Tibial nerve (tissue), 4 donors: ENCODE data around the gene BAHCC1.

ENCODE experiments used
- EP300 ChIP-seq, 2 donors: sonication (generic); formaldehyde crosslinking; IDR thresholded peaks; one replicate each; pipeline ENCODE4 v1.6.1; 2017; ENCODE audit warnings: antibody characterized with exemption in 2 of 2, mild to moderate bottlenecking in 1 of 2
- POLR2A ChIP-seq, 2 donors: fragments of 450-650 bp; IDR thresholded peaks; one replicate each; pipeline ENCODE4 v1.6.1; 2017; ENCODE audit warnings: antibody characterized with exemption in 2 of 2, mild to moderate bottlenecking in 2 of 2, moderate library complexity in 2 of 2
- TF ChIP-seq, protein P1 (sequence below), 5 experiments: fragments of 200-600 bp in 3 of 5; fragments of 450-650 bp in 2 of 5; sonication (generic) in 3 of 5; IDR thresholded peaks; one replicate each; pipeline ENCODE4 v1.5.1; 2016 to 2019; ENCODE audit warnings: antibody characterized with exemption in 5 of 5, mild to moderate bottlenecking in 3 of 5, moderate library complexity in 2 of 5

GRCh38 chr17:81402981-81403467 lies 7.8 kb downstream of the BAHCC1 start:
- TF ChIP-seq, protein P1, sequence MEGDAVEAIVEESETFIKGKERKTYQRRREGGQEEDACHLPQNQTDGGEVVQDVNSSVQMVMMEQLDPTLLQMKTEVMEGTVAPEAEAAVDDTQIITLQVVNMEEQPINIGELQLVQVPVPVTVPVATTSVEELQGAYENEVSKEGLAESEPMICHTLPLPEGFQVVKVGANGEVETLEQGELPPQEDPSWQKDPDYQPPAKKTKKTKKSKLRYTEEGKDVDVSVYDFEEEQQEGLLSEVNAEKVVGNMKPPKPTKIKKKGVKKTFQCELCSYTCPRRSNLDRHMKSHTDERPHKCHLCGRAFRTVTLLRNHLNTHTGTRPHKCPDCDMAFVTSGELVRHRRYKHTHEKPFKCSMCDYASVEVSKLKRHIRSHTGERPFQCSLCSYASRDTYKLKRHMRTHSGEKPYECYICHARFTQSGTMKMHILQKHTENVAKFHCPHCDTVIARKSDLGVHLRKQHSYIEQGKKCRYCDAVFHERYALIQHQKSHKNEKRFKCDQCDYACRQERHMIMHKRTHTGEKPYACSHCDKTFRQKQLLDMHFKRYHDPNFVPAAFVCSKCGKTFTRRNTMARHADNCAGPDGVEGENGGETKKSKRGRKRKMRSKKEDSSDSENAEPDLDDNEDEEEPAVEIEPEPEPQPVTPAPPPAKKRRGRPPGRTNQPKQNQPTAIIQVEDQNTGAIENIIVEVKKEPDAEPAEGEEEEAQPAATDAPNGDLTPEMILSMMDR (IDR thresholded peaks at IDR 0.05), result peak in 1 of 5 experiments; percentile 6
- no peak for TF ChIP-seq EP300 (IDR thresholded peaks at IDR 0.05)
- TF ChIP-seq POLR2A (IDR thresholded peaks at IDR 0.05), result no peak
